ENCODE results near the gene SYTL3. TPM values are rescaled to one million over a fixed set of nuclear protein-coding genes. Genes with fewer than 3 reads are reported as not detected.

Gene SYTL3
- total and polyA plus RNA-seq, 2 of the 8 experiments (the other 6 are each of a cell fraction or from before 2014, with no cell fraction given) = 0.27 to 0.99 TPM

DNA sequence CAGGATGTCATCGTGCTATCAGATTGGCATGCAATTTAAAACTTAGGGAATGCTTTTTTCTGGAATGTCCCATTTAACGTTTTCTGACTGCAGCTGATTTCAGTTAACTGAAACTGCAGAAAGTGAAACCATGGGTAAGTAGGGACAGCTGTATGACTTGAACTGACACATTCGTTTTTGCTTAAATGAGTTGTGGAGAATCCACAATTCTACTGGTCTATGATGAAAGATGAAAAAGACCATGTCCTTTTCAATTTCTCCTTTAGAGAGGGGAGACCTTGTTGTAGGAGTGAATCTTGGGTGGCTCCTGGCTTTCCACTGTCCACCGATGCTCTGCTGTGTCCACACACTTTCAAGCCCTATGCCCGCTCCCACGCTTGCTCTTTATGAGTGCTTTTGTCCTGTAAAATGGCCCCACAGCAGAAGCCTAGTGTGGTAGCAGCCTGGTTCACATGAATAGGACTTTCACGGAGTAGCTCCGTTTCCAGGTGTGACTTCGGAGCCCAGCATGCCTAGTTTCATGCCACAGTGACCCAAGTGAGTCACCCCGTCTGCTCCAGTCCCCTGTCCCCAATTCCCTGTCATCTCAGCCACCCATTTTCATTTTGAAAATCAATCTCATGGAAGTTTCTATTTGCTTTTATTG lies 27.2 kb upstream of the SYTL3 start (continued):
- TF ChIP-seq EGR1 (IDR thresholded peaks at IDR 0.05; ENCODE audit: borderline replicate concordance, low read depth, low read length) (no peak), GABPA (IDR thresholded peaks at IDR 0.05; ENCODE audit: borderline replicate concordance, insufficient read depth, low read length) (no peak), CBX5 (IDR thresholded peaks at IDR 0.05; ENCODE audit: low read depth, low read length) (no peak), NANOG (IDR thresholded peaks at IDR 0.05; ENCODE audit: insufficient read depth, low read depth, low read length, poor library complexity, severe bottlenecking) (no peak), RAD21 (IDR thresholded peaks at IDR 0.05 in 1 of 2, conservative IDR thresholded peaks at IDR 0.05 in 1 of 2; ENCODE audit: low read depth in 2 of 2, low read length in 2 of 2) (no peak)
- TF ChIP-seq, protein P1, sequence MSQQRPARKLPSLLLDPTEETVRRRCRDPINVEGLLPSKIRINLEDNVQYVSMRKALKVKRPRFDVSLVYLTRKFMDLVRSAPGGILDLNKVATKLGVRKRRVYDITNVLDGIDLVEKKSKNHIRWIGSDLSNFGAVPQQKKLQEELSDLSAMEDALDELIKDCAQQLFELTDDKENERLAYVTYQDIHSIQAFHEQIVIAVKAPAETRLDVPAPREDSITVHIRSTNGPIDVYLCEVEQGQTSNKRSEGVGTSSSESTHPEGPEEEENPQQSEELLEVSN (IDR thresholded peaks at IDR 0.05) = no peak
